NCI-H526 treated with DMSO at 0.1 percent for 48 hours (cell line): Measurements from ENCODE around the gene WNT10A.

Experiments used
- DNase-seq: peaks from one replicate; lab custom pipeline; 2025; lab: John Stamatoyannopoulos, UW

Gene WNT10A

DNA sequence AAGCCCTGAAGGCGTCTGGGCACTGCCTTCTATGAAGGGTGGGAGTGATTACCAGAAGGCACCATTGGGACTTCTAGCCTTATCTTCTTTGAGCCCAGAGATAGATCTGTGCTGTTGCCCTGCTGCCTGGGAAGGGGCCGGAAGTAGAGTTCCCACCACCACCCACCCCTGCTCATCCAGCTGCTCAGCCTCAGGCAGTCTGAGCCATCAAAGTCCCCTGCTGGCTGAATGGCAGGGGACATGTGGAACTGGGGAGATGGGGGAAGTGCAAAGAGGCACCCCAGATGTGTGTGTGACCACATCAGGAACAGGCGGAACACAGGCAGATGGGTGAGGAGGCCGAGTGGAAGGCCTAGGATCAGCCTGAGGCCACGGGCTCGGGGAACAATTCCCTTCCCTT is 3.3 kb upstream of the WNT10A start:
- no peak for DNase-seq

DNA sequence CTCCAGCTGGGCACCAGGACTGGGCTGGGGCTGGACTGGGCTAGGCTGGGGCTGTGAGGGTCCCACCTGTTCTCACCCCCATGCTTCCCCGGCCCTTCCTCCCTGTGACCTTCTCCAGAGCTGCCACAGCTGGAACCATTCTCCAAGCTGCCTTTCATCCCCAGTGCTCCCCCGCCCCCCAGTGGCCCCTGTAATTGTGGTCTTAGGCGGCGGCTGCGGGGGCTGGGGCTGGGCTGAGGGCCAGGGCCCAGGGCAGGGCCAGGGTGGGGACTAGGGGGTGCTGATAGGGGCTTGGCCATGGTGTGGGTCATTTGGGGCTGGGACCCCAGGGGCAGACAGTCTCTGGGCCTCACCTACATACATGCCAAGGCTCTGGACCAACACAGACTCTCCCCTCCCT is 2.8 kb upstream of the WNT10A start:
- DNase-seq = no peak

DNA sequence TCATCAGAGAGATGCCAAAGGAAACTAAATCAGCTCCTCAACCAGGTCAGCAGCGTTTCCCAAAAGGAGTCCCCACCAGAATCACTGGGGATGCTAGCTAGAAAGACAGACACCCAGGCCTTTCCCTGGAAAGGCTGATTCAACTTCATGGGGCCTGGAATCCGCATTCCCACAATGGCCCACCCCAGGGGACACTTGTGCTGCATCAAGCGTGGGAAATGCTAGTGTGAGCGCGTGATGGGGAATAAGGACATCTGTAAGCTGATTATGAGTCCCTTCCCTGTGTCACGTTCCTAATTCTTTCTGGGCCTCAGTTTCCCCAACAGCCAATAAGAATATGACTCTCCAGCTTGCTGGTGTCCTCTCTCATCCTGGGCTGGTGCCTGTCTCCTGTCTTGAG is 2.2 kb upstream of the WNT10A start:
- DNase-seq = no peak

DNA sequence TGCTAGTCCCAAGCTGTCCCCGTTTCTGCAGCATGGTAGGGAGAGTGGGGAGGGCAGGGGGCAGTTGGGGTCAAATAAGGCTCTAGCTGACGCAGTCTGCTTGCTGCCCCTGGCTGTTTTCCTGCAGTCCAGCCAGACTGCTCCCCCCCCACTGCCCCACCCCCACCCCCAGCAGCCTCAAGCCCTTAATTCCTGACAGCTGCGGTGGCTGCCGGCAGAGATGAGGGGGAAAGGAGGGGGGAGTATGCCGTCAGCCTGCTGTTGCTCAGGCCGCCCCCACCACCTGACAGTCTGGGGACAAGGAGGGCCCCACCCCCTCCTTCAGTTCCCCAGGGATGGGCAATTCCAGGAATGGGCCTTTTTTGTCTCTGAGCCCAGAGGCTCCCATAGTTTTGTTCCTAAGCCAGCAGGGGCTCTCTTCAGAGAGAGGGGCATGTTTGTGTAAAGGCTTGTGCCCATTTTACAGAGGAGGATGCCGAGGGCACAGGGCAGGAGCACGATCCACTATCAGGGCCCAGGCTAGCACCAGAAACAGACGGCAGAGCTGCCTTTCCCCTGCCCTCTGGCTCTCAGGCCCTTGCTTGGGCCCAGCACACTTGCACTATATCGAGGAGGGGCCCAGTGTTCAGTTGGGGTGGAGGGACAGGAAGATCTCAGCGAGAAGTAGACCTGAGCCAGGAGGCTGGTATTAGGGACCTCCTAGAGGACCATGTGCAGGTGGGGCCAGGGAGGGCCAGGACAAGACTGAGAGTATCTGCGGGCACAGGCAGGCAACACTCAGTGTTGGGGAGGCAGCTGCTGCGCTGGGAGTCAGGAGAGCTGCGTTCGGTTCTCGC is 1.5 kb upstream of the WNT10A start:
- no peak for DNase-seq

DNA sequence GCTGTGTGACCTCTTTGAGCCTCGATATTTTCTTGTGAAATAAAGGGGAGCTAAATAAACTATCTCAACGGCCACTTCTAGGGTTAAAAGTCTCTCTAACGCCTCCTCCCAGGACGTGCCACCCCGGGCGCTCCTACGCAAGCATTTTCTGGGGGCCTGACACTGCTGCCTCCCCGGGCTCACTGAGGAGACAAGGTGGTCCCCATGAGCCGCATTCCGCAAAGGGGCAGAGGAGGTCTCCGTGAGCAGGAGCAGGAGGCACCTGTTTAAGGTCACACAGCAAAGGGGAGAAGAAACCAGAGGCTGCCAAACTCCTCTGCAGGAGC is 913 bp upstream of the WNT10A start:
- DNase-seq = no peak

DNA sequence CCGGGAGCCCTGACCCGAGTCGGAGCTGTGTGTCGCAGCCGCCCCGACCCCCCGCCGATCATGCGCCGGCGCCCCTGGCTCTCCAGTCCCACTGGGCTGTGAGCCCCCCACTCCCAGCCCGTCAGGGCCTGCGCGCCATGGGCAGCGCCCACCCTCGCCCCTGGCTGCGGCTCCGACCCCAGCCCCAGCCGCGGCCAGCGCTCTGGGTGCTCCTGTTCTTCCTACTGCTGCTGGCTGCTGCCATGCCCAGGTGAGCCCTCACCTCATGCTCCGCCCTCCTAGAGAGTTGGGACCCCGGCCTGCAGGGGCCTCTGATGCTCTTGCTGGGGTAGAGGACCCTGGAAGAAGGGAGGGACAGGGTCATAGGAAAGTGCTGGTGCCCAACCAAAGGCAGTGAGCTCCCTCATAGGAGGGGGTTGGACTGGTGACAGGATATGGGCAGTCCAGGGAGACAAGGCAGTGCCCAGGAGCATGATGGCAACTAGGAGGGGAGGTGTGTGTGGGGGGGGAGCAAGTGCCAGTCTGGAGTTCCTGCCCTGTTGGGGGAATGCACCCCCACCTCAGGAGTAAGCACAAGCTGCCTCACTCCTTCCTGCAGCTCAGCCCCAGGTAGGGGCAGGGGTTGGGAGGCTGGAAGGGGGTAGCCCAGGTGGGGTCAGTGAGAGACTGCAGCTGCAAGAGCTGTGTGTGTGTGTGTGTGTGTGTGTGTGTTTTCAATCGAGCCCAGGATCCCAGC is 375 bp downstream of the WNT10A start:
- no peak for DNase-seq

DNA sequence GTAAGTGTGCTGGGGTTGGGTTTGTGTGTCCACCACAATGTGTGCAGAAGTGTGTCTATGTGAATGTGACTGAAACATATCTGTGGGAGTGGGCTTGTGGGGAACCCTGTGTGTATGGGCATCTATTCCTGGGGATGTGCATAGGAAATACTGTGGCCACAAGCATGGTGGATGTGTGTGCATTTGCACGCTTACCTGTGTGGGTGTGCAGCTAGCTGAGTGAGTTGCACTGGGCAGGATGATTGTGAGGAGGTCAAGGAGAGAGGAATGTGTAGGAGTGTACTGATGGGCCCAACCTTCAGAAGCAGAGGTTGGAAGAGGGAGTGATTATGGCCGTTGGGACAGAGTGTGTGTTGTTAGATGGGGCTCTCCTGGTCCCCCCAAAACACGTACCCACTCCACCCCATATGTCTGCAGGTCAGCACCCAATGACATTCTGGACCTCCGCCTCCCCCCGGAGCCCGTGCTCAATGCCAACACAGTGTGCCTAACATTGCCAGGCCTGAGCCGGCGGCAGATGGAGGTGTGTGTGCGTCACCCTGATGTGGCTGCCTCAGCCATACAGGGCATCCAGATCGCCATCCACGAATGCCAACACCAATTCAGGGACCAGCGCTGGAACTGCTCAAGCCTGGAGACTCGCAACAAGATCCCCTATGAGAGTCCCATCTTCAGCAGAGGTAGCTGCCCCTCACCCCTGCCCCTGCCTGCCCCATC is 1.2 kb downstream of the WNT10A start:
- no peak for DNase-seq

DNA sequence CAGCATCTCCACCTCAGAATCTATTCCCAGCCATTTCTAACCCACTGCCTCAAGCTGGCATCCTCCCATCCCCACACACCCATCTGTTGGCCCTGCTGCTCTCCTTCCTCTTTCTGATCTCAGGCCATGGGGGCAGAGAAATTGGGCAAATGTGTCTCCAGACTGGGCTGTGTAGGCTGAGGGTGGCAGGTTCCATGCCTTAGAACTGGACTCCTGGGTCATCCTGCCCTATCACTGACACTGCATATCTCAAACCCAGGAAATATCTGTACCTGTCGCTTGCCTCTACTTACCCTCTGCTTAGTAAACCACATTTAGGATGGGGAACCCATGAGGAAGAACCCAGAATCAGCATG is 1.8 kb downstream of the WNT10A start:
- DNase-seq = no peak

DNA sequence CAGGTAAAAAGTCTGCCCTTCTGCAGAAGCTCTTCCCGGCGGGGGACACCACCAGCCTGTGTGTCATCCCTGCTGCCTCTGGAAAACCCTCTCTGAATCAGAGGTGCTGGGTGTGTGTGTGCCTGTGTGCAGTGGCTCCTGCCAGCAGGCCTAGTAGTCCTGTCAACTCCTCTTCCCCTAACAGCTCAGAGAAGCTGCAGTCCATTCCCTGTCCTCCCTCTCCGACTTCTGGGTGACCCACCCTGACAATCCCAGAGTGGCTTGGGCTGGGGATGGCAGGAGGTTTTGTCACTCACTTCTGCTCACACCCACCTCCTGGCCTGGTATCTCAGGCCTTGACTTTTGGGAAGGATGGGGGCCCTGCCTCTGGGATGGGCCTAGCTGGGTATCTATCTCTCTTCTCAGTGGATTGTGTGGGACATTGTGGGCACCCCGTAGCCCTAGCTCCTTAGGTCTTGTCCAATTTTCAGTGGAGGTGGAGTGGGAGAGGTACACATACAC is 2.3 kb downstream of the WNT10A start:
- no peak for DNase-seq

DNA sequence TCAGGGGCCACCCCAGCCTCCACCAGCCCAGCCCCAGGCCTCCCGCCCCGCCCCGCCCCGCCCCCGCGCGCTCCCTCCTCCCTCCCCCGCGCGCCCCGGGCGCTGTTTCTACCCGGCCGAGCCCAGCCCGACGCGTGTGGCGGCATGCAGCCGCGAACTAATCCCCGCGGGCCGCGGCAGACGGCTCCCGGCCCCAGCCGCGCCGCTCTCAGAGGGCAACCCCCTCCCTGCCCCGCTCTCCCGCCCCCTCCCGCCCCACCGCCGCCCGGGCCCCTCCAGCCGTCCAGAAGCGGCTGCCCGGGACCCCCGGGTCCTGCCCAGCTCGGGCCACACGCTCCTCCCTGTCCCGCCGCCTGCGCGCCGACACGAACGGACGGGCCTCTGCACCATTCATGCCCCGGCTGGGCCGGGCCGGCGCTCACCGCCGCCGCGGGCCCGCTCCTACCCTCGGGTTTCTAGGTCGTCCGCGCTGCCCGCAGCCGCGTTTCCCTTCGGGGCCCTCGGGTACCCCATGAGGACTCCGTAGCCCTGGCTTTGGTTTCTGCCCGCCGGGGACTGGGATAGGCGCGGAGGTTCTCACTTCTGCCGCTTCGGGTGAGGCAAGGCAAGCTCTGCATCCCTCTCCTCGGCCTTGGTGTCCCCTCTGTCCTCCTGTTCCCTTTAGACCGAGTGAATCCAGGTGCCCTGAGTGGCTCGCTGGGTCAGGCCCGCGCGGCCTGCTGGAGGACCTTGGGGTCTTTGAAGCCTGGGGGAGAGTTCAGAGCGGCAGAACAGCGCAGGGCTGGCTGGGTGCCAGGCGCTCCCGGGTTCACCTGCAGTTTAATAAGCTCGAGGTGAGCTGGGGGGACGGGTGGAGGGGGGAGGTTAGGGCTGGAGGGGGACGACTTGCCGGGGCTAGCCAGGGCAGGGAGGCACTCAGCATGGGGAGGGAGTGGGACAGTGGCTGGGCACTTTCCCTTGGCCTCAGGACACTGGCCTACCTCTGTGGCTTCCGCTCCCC is 3.1 kb downstream of the WNT10A start:
- no peak for DNase-seq

DNA sequence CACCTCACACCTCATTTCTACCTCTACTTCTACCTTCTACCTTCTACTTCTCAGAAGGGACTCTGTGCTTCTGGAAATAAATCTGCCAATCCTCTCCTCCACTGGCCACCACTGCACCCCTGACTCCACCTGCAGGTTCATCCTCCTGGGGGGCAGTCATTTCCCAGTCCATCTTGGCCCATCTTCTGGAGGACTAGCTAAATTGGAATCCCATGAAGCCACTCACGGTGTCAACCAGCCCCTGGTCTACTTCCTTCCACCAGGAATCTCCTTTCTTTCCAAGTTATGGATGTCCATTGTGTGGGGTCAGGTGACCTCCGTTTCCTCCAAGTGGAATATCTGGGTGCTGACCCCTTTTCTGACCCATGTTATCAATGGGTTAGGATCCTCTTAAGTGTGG is 3.9 kb downstream of the WNT10A start:
- DNase-seq = no peak

DNA sequence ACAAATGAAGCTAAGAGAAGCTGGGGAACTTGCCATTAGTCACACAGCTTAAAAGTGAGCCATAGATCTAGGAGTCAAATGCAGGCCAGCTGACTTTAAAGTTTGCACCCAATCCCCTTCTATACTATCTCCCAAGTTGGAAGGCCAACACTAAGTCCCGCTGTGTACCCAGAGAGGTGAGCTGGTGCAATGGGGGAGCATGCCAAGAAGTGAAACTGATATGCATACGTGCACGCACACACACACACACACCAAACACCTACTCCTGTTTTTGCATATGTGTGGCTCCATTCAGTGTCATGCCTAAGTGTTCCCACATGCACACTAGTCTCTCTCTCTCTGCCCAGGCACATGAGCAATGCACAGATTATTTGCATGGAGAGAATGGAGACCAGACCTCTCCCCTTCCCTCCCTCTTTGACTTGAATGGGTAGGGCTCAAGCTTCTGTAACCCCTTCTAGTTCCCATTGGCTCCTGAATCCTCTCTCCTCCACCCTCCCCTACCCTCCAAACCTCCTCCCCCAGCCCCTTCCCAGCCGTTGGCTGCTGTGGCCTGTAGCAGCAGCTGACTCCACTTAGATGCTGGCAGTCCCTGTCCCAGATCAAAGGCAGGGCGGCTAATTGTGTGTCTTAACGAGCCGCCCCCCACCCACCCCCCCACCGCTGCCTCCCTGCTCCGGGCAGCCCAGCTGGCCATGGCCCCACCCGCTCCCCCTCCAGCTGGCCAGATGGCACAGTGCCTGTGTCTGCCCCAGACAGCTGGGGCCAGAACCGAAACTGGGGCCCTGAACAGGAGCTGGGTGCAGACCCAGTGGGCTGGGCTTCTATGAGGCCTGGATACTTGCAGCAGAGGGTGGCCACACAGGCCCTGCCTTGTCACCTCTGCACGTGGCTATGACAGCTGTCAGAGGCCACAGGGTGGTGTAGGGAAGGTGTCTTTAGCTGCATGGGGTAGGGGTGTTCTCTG is 5.6 kb downstream of the WNT10A start:
- DNase-seq = peak; percentile 88

DNA sequence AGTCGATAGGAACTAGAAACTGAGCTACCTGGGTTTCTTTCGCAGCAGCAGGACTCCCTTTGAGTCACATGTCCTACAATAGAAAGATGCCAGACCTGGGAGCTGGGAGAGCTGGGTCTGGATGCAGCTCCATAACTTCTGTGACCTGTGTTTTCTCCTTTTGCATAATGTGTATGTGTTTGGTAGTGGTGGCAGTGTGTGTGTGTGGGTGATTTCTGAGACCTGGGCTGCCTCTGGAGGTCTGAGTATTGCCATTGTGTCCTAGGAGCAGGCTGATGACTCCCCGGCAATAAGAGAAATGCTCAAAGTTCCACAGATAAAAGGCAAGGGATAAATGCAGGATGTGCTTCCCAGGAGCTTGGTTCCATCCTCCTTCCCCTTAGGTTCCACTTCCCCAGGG is 6.4 kb downstream of the WNT10A start:
- no peak for DNase-seq

DNA sequence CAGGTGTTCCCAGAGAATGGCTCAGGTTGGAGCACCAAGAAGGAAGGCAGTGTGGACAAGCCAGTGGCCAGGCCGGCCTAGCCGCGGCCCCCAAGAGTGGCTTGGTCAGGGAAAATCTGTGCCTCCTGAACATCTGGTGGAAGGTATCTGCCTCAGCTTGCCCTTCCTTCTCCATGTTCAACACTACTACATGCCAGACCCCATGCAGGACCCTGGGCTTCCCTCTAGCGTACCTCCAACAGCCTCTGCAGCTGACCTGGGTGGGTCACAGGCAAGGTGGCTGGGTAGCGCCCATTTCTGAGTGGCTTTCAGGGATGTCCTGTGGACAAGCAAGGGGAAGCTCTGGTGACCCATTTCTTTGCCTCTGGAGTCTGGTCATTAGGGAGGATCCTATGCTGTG is 7.7 kb downstream of the WNT10A start:
- no peak for DNase-seq

DNA sequence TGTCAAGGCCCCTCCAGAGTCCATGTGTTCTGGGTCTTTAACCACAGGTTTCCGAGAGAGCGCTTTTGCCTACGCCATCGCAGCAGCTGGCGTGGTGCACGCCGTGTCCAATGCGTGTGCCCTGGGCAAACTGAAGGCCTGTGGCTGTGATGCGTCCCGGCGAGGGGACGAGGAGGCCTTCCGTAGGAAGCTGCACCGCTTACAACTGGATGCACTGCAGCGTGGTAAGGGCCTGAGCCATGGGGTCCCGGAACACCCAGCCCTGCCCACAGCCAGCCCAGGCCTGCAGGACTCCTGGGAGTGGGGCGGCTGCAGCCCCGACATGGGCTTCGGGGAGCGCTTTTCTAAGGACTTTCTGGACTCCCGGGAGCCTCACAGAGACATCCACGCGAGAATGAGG is 9.3 kb downstream of the WNT10A start:
- no peak for DNase-seq

DNA sequence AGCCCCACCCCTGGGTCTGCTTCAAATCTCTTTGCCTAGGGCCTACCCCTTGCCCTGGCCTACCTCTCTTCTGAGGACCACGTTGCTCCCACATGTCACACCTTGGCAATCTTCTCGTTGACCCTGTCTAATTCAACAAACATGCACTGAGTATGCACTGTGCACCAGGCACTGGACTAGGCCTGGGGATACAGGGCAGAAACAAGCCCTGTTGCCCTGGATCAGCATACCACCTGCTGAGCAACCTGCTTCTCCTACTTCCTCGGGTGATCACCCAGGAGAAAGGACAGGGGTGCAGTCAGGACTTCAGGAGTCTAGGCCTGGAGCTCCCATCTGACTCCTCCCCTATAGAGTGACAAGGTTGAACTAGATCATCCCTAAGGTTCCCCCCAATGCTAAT is 9.7 kb downstream of the WNT10A start:
- DNase-seq = no peak

DNA sequence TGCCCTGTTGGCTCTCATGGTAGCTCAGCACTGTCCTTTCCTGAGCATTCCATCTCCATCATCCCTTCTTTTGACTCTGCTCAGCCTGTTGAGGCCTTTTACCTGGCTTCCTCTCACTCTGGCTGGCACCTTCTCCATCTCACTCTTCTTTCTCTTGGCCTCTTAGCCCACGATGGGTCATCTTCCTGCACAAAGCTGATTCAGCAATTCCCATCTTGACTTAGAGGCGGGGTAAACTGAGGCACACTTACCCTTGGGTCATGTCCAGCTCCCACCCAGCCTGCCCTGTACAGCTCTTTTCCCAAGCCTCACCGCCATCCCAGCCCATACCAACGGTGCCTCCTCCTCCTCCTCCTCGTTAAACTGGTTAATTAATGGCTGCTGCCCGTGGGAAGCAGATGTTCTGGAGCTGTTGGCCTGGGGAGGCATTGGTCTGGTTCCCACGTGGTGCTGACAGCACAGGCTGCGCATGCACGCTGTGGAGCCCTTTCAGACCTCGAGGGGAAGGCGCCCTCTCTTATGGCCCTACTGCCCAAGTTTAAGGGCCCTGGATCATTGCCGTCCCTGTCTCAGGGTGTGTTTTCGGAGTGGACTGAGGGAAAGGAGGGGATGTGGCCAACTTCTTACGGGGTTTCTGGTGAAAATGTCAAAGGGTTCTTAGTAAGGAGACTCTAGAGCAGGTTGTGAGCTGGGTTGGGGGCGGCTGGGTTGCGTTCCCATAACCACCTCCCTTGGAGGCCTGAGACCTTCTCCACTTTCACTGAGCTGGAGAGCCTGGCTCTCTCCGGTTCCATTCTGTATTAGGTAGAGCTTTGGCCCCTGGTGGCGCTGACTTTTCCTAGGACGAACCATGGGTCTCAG is 10.9 kb downstream of the WNT10A start:
- no peak for DNase-seq

DNA sequence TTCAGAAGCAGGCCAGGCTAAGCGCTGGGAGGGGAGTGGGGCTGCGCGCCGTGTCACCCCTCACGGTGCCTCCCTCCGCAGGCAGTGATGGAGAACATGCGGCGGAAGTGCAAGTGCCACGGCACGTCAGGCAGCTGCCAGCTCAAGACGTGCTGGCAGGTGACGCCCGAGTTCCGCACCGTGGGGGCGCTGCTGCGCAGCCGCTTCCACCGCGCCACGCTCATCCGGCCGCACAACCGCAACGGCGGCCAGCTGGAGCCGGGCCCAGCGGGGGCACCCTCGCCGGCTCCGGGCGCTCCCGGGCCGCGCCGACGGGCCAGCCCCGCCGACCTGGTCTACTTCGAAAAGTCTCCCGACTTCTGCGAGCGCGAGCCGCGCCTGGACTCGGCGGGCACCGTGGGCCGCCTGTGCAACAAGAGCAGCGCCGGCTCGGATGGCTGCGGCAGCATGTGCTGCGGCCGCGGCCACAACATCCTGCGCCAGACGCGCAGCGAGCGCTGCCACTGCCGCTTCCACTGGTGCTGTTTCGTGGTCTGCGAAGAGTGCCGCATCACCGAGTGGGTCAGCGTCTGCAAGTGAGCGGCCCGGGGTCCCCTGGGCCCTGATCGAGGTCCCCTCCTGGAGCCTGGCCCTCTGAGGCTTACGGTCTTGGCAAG is 12.2 kb downstream of the WNT10A start:
- DNase-seq = peak; percentile 46
